ENCODE results near the gene TNNC1. TPM values are rescaled to one million over a fixed set of nuclear protein-coding genes. Genes with fewer than 3 reads are reported as not detected.

TNNC1 gene
- total and polyA plus RNA-seq, 10 of the 15 experiments (the other 5 are each of a cell fraction or from before 2014, with no cell fraction given) = 0.13 to 1.3 (median 0.53) TPM; not detected in 2

- in situ Hi-C loops (cut with MboI) (no loop called here), intact Hi-C loops (cut with micrococcal nuclease; ENCODE audit: unreplicated experiment) (no loop called here)
- CTCF ChIA-PET = interaction anchor here (1.5 kb wide), 1 partner anchor 25 kb away, joined by 5 read pairs; no protein-coding TSS in a partner anchor
- no TSS peak for BruUV-seq (replicated peaks)
- SMC1A ChIA-PET (ENCODE audit: uncharacterized antibody, unreplicated experiment) = interaction anchor here (1.0 kb wide), 1 partner anchor 10 kb away, joined by 4 read pairs; no protein-coding TSS in a partner anchor
- no peak overlapping the region for H3K4me2 ChIP-seq (ENCODE audit: control insufficient read depth, insufficient read depth)
- FAIRE-seq (no peak), DNase-seq (ENCODE audit: low read depth, low spot score) (no peak), ATAC-seq (no peak)
- no peaks in the 10 kb centered on the region; a peak in 1 of 4 replicates for H3K27me3 ChIP-seq (replicated peaks in 1 of 2; ENCODE audit: control insufficient read depth in 2 of 2, insufficient read depth in 2 of 2, low read length in 1 of 2)
- TF ChIP-seq CEBPZ (IDR thresholded peaks at IDR 0.05; ENCODE audit: low read depth, low read length) (no peak), PRDM15 (CRISPR knock-in tag; IDR thresholded peaks at IDR 0.05) (no peak)
- WGBS (ENCODE audit: insufficient coverage, insufficient replicate concordance, low lambda C conversion rate, missing lambda C conversion rate) = 39% methylated on average over 3 of the region's 3 CpGs
- no peaks in the 10 kb centered on the region for H3K9me3 ChIP-seq (replicated peaks; ENCODE audit: control insufficient read depth, insufficient read depth, low read length)
- no peaks in the 10 kb centered on the region for H4K20me1 ChIP-seq (ENCODE audit: control insufficient read depth, insufficient read depth)
- H3K4me1 ChIP-seq (ENCODE audit: control insufficient read depth, insufficient read depth, low read length) = no peaks in the 10 kb centered on the region
- no peak overlapping the region for H3K4me3 ChIP-seq
- H3K36me3 ChIP-seq (ENCODE audit: control insufficient read depth in 2 of 2, insufficient read depth in 2 of 2, low read length in 1 of 2) = no peaks in the 10 kb centered on the region
- POLR2A ChIA-PET = interaction anchor here (0.6 kb wide), 1 partner anchor 139 kb away, joined by 4 read pairs; no protein-coding TSS in a partner anchor
- H3K27ac ChIP-seq (ENCODE audit: control insufficient read depth, insufficient read depth) = no peak overlapping the region
- RAD21 ChIA-PET (ENCODE audit: unreplicated experiment) = no interaction called here
- H2AFZ ChIP-seq (ENCODE audit: control insufficient read depth, low read depth, low read length) = no peak overlapping the region
- H3K79me2 ChIP-seq (ENCODE audit: control insufficient read depth, insufficient read depth, low read length) = no peaks in the 10 kb centered on the region
- no peak overlapping the region for H3K9ac ChIP-seq (ENCODE audit: control insufficient read depth, insufficient read depth, low read length)
Measured at GRCh38 chr3:52422669-52423068, 31.2 kb downstream of the TNNC1 start.
